ENCODE data around the gene CSNK1G3. TPM values are rescaled to one million over a fixed set of nuclear protein-coding genes. Genes with fewer than 3 reads are reported as not detected.

The CSNK1G3 gene
- total and polyA plus RNA-seq, 2 of the 4 experiments (the other 2 are of a cell fraction): 16.4 to 26.2 TPM

GRCh38 chr5:123472150-123472924 is 39.6 kb upstream of the CSNK1G3 start:
- ATAC-seq (ENCODE audit: low read depth): no peak

More at GRCh38 chr5:123472150-123472924, 39.6 kb upstream of the CSNK1G3 start:
- Histone ChIP-seq H3K4me3 (ENCODE audit: insufficient read depth, low read depth, low read length) (no peak overlapping the region), H3K9ac (ENCODE audit: low read depth, low read length) (no peak overlapping the region), H3K4me1 (ENCODE audit: control insufficient read depth, insufficient read depth, low read length) (no peaks in the 10 kb centered on the region), H2BK120ac (ENCODE audit: low read depth, low read length) (no peak overlapping the region), H2BK15ac (ENCODE audit: low read depth, low read length) (no peak overlapping the region), H2AFZ (replicated peaks; ENCODE audit: low read length, poor library complexity) (no peak overlapping the region), H3K14ac (replicated peaks; ENCODE audit: low read depth, low read length) (no peak overlapping the region), H4K91ac (ENCODE audit: insufficient read depth, low read depth, low read length) (no peak overlapping the region), H3K9me3 (ENCODE audit: control insufficient read depth, insufficient read depth, low read length) (no peaks in the 10 kb centered on the region), H3K4me2 (ENCODE audit: low read depth, low read length) (no peak overlapping the region), H3K9me1 (ENCODE audit: insufficient read depth, low read length) (no peaks in the 10 kb centered on the region), H4K5ac (ENCODE audit: low read depth, low read length) (no peak overlapping the region), H2AK5ac (ENCODE audit: low read depth, low read length) (no peak overlapping the region), H3K79me1 (ENCODE audit: low read depth in 1 of 2, low read length in 2 of 2) (no peaks in the 10 kb centered on the region), H3K27ac (ENCODE audit: insufficient read depth, low read length) (no peak overlapping the region), H3K23ac (ENCODE audit: low read depth, low read length) (no peak overlapping the region), H4K20me1 (ENCODE audit: insufficient read depth, low read length) (no peaks in the 10 kb centered on the region), H3K36me3 (ENCODE audit: control insufficient read depth, insufficient read depth, low read length) (no peaks in the 10 kb centered on the region), H3K27me3 (ENCODE audit: control insufficient read depth, insufficient read depth, low read length) (peaks cover 4% of the 10 kb centered on the region; the same call in 1 of the 2 replicates), H2BK20ac (ENCODE audit: low read depth, low read length) (no peak overlapping the region), H2AK9ac (replicated peaks; ENCODE audit: low read depth, low read length, poor library complexity) (no peak overlapping the region), H3K56ac (ENCODE audit: extremely low read depth, insufficient read depth, low read length) (no peak overlapping the region), H3K4ac (ENCODE audit: low read depth, low read length) (no peak overlapping the region), H2BK5ac (ENCODE audit: low read depth, low read length, poor library complexity, severe bottlenecking) (no peak overlapping the region), H3K18ac (ENCODE audit: low read depth, low read length) (no peak overlapping the region), H4K8ac (ENCODE audit: low read depth in 2 of 2, low read length in 2 of 2) (no peak overlapping the region)
- no peak for DNase-seq
- in situ Hi-C loops (cut with MboI; ENCODE audit: low sequenced_read_pairs) (no loop called here), dilution Hi-C loops (cut with HindIII; ENCODE audit: low sequenced_read_pairs, unreplicated experiment) (no loop called here), intact Hi-C loops (cut with micrococcal nuclease) (no loop called here)
- ChIA-PET CTCF (no interaction called here), POLR2A (ENCODE audit: unreplicated experiment) (no interaction called here)
- TF ChIP-seq CHD1 (IDR thresholded peaks at IDR 0.05; ENCODE audit: low read depth, low read length): no peak
- TF ChIP-seq MAZ (IDR thresholded peaks at IDR 0.05; ENCODE audit: borderline replicate concordance, low read depth, low read length): no peak
- 50% methylated on average over 2 of the region's 8 CpGs; no CpG with 5 or more reads in 1 of the 2 experiments for WGBS, 2 experiments (ENCODE audit: extremely low coverage in 2 of 2, insufficient read length in 1 of 2)
- BruUV-seq (replicated peaks): no TSS peak

Measured in IMR-90 (cell line).